ENCODE results near the gene ABCC6.

- TF ChIP-seq USF2 (IDR thresholded peaks at IDR 0.05; ENCODE audit: borderline replicate concordance, low read depth, low read length) (no peak), REST (IDR thresholded peaks at IDR 0.05; ENCODE audit: low read depth, low read length) (no peak), MXI1 (IDR thresholded peaks at IDR 0.05; ENCODE audit: low read depth, low read length) (no peak), IRF3 (IDR thresholded peaks at IDR 0.05; ENCODE audit: low read depth, low read length) (no peak), RCOR1 (IDR thresholded peaks at IDR 0.05; ENCODE audit: low read length) (no peak), CTCF (IDR thresholded peaks at IDR 0.05) (no peak), POLR2AphosphoS5 (IDR thresholded peaks at IDR 0.05; ENCODE audit: low read depth, low read length) (no peak), SIN3A (IDR thresholded peaks at IDR 0.05; ENCODE audit: borderline replicate concordance, low read depth, low read length) (no peak), TCF12 (IDR thresholded peaks at IDR 0.05) (no peak)
Measured at GRCh38 chr16:16110111-16110490, 113.2 kb downstream of the ABCC6 start.

Data from SK-N-SH (cell line).